ENCODE results near the gene DDX1.

Gene DDX1

DNA sequence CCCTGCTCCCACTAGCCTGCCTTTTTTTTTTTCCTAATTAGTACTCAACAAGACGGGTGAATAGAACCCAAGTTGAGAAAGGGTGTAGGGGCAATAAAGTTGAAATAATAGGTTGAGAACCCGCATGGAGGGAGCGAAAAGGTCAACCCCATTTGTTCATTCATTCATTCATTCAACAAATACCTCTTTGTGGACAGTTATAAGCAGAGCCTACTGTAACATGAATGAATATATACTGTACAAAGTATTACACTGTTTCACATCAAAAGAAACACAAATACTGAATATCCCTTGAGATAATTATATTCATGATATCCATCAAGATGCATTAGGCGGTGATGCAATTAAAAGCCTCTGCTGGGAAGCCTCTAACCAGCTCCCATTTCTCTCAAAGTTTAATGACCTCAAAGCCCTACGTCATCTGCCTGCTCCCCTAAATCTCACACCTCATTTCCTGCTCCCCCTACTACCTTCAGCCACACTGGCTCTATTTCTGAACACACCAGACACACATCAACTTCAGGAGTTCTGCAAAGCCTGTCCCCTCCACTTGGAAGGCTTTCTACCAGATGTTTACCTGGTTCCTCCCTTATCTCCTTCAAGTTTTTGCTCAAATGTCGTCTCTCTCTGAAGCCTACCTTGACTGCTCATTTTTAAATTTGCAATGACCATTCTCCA lies 29.2 kb upstream of the DDX1 start:
- no peak for DNase-seq (ENCODE audit: low read depth)

DNA sequence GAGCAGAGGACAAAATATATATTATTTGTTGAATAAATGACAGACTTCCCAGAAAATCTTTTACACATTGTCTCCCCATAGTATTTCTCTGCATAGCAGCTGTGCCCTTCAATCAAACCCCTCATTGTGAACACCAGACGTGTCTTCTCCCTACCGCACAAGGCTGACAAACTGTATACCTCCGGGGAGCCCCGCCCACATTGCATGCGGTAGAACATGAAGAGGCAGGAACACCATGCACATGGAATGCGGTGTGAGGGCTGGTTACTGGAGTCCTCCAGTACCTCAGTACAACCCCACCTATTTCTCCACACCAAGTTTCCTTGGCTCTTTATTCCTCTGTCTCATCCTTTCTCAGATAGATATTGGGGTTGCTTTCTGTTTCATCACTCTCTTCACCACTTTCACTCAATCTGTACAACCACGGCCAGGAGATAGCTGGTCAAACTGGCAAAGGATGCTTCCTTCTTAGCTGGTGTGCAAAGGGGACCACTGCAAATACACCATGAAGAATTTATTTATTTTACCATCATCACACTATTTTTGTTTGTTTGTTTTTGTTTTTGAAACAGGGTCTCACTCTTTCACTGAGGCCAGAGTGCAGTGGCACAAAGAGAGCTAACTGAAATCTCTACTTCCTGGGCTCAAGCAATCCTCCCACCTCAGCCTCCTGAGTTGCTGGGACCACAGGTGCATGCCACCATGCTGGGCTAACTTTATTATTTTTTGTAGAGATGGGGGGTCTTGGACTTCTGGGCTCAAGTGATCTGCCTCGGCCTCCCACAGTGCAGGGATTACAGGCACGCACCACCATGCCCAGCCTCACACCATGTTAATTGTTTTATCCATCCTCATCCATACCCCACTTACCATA lies 28.2 kb upstream of the DDX1 start:
- DNase-seq (ENCODE audit: low read depth), result no peak

DNA sequence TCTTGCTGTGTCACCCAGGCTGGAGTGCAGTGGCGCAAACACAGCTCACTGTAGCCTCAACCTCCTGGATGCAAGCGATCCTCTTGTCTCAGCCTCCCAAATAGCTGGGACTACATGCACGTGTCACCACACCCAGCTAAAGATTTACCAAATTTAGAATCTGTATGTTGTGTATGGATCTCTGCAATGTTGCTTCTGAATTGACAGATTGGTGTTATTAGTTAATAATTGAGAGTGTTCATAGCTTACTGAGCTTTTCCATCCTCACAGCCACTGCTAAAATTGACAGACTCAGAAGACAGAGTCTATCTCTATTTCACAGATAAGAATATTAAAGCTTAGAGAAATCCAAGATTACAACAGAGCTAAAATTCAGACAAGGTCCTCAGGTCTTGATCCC lies 26.3 kb upstream of the DDX1 start:
- DNase-seq (ENCODE audit: low read depth), result no peak

DNA sequence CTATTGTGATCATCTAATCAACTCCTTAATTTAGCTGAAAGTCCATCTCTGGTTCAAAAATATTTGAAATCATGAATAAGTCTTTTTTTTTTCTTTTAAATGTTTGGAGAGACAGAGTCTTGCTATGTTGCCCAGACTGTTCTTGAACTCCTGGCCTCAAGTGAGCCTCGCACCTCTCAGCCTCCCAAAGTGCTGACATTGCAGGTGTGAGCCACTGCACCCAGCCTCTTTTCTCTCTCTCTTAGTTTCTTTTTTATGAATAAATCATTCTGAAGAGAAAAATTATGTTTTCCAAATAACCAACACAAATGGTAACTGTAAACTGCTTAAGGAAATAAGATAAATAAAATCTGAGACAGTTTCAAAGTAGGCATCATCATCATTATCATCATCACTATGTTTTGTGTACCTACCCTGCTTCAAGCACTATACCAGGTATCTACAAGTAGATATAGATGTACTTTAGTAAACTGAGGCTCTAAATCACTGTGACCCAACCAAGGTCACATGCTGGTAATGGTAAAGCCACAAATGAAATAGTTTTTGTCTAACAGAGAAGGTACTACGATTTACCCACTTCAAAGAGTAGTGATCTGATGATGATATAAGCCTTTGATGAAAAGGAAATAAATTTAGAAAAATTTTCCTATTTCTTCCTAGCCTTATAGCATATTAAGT lies 25.5 kb upstream of the DDX1 start:
- no peak for DNase-seq (ENCODE audit: low read depth)

DNA sequence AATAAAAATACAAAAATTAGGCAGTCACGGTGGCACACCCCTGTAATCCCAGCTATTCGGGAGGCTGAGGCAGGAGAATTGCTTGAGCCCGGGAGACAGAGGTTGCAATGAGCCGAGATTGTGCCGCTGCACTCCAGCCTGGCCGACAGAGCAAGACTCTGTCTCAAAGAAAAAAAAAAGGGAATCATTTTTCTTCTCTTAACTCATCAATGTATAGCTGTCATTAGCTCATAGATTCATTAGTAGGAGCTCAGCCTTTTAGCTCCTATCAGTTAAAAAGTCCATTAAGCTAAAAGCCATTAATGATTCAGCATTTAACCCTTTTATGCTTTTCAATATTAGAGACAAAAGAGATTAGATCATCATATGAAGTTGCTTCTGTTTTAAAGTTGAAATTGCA lies 24.8 kb upstream of the DDX1 start:
- DNase-seq (ENCODE audit: low read depth), result no peak

DNA sequence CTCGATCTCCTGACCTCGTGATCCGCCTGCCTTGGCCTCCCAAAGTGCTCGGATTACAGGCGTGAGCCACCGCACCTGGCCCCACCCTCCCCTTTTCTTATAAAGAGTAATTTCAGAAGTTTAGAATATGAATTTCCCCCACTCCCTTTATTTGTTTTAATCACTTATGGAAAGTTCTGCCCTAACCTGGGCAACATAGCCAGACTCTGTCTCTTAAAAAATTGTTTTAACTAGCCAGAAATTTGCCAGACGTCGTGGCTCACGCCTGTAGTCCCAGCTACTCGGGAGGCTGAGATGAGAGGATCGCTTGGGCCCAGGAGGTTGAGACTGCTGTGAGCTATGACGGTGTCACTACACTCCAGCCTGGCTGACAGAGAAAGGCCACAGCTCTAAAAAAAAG lies 22.8 kb upstream of the DDX1 start:
- no peak for DNase-seq (ENCODE audit: low read depth)

DNA sequence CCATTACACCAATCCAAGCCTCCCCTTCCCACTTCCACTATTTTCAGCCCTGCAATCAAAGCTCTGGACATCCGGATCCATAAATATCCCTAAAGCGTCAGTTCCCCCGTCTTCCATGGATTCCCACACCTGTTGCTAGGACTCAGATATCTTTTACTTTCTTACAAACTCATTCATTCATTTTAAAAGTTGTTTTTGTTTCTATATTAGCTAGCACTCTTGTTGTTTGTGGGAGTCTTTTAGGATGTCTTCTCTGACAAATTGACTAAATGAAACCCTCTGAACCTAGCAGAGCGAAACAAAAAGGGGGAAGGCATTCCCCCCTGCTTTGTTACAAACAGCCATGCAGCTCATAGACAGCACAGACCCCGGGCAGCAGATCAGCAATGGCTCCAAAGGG lies 21.6 kb upstream of the DDX1 start:
- no peak for DNase-seq (ENCODE audit: low read depth)

DNA sequence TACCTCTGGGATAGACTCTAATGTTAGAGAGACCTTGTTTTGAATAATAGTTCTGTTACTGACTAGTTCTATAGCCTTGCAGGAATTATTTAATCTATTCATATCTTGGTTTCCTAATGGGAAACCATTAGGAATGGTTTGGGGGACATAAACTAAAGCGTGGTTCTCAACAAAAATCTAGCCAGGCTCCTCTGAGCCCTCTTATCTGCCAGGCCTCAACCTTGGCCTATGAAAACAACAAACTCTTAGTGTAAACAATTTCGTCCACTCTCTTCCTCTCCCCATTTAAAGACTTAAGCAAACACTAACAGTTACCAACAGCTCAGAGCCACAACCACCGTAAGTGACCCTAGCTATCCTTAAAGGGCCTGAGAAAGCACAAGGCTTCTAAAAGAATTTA lies 19.9 kb upstream of the DDX1 start:
- no peak for DNase-seq (ENCODE audit: low read depth)

DNA sequence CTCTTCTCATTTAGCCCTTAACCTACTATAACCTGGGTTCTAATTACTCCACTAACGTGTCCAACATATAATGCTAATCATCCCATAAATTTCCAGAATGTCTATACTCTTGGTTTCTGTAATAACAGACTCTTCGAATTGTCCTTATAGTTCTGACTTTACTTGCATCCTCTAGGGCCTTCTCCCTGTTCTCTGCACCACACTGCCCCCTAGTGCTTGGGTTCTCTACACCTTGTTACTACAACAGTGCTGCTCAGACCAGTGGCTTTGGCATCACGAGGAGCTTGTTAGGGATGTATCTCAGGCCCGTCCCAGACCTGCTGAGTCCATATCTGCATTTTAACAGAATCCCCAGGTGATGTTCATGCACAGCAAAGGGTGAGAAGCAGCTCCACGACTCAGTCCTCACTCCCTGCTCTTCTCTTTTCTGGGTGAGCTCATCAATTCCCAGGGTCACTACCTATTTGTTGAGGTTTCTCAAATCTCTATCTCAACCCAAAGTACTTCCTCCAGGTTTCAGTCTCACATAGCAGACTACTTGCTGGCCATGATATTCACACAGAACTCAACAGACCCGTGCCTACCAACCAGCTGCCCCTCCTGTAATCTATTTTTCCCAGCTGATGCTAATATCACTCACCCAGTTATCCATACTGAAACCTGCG lies 14.5 kb upstream of the DDX1 start:
- DNase-seq (ENCODE audit: low read depth), result peak; percentile 62

DNA sequence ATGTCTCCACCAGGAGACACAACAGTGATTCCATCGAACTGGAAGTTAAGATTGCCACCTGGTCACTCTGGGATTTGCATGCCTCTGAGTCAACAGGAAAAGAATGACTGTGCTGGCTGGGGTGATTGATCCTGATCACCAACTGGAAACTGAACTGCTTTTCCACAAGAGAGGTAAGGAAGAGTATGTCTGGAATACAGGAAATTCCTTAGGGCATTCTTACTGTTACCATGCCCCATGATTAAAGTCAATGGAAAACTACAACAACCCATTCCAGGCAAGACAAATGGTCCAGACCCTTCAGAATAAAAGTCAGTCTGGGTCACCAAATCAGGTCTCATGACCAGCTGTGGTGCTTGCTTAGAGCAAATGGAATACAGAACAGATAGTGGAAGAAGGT lies 12.0 kb upstream of the DDX1 start:
- no peak for DNase-seq (ENCODE audit: low read depth)

DNA sequence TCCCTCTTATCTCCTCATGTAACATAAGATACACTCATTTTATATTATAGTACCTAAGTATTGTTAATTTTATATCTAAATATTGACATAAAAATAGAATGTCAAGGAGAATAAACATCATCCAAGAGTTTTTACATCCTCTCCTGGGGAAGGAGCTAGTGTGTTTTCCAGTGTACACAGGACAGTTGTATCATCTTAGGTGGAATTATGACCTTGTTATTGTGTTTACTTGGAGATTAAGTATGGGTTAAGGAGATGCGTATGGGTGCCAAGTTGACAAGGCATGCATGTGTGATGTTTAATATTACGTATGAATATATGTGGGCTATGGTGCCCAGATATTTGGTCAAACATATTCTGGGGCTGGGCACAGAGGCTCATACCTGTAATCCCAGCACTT lies 11.2 kb upstream of the DDX1 start:
- DNase-seq (ENCODE audit: low read depth), result no peak

DNA sequence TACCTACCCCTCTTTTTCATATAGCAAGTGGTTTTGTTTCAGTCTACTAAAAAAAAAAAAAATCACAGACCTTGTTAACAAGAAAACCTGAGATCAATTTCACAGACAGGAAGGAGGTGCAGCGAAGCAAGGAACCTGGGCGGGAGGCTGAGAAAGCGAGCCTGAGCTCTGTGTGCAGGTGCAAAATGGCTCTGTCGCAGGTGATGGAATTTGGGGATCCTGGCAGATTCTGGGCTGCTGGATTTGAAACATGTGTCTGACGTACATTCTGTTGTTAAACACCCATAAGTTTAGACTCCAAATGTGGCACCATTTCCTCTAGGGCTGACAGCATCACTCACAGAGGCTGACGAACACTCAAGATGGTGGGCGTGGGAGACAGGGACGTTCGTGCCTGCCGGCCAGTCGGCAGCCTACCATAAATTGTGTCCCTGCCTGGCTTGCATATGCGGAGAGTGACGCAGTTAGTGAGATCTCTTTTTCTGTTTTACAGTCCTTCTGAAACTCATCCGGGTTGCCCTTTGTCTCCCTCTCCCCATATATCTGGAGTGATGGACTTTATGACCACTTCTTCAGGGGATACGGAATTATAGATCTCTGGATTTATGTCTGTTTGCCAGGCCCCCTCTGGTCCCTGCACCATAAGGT lies 8.8 kb upstream of the DDX1 start:
- DNase-seq (ENCODE audit: low read depth), result no peak

DNA sequence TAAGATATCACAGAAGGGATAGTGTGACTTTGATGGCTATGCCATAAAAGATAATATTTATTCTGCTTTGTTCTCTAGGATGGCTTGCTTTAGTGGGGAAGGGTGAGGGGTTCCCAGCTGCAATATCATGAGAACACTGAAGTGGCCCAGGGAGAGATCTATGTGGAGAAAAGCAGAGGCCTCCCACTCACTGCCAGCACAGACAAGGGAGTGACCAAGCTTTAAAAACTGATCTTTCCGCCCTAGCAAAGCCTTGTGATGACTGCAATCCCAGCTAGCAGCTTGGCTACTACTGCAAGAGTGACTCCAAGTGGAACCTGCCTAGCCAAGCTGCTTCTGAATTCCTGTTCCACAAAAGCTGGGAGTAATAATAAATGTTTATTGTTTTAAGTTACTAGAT lies 7.8 kb upstream of the DDX1 start:
- DNase-seq (ENCODE audit: low read depth), result no peak

DNA sequence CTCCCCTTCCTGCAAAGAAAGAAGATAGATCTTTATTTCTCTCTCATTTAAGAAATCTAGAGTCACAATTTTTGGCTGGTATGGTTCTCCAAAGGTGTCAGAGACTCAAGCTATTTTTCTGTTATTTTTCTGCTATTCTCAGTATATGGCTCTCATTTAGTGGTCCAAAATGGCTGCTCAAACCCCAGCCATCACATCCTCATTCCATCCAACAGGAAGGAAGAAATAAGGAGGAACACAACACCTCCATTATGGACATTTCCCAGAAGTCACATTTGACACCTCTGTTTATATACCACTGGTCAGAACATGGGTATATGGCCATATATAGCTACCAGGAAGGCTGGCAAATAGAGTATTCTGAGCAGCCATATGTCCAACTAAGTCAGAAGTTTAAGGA lies 7.4 kb upstream of the DDX1 start:
- DNase-seq (ENCODE audit: low read depth), result no peak

DNA sequence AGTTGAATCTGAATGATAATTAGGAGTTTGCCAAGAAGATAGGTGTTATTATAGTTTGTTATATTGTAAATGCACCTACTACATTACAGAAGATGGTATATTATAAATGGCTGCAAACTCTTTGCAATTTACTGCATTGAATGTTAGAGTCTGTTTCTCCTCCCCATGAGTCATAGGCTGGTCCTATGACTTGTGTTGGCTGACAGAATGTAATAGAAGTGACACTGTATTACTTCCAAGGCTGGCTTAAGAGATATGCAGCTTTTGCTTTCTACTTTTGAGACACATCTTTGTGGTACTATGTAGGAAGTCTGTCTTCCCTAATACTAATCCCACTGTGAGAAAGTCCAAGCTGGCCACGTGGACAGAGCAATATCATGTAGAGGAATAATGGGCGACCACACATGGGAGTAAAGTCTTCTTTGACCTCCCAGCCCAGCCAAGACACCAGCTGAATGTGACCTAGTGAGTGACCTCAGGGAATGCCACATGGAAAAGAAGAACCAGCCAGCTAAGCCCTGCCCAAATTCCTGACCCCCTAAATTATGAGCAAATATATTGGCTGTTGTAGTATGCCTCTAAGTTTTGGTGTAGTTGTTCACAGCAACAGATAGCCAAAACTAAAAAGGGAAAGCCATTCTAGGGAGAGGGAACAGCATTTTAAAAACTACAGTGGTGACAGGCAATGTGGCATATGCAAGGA lies 6.8 kb upstream of the DDX1 start:
- no peak for DNase-seq (ENCODE audit: low read depth)

DNA sequence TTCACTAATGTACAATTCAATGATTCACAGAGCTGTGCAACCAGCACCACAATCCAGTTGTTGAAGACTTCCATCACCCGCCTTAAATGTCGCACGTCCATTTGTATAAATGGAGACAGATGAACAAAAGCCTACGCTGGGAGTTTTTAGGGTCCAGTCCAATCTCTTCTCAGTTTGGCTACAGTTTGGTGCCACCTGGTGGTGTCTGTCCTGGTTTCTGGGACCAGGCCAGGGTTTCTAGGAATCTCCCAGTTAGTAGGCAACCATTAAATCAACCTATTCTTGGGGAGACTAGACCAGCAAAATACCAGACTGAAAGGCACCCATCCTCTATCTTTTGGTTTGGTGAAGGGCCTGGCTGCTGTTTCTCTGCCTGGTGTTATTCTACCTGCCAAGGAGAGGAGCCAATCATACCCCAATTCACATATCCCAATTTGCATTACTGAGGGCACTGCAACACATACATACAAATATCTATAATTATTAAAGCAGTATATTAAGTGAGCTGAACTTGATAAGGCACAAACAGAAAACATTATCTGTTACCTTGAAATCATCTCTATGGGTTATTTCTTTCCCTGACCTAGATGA lies 3.2 kb upstream of the DDX1 start:
- DNase-seq (ENCODE audit: low read depth), result no peak

DNA sequence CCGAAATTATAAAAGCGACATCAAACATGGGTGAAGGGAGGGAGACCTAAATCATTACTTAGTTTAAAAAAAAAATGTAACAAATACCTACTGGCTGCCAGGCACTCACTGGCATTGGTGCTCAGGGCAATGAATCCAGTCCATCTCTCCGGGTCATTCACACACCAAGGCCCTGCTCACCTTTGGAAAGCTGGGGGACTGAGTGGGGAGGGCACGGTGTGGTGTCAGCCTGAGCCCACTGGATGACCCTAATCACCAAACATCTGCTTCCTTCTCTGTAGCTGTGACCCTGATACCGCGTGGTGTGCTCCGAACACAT lies 336 bp upstream of the DDX1 start:
- no peak for DNase-seq (ENCODE audit: low read depth)

DNA sequence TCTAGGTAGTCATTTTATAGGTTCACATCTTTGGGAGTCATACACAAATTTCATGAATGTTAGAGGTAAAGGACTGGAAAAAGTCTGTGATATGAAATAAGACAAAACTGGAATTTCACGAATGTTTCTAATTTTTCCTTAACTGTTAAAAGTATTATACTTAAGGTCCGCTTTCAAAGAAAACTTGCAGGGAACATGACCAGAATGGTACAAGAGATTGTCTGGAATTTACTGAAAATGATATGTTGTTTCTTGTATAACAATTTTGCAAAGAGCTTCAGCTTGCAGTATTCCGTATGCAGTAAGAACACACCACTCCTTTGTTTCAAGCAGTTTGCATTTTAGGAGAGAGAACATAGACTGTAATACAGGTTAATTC lies 1.6 kb downstream of the DDX1 start:
- no peak for DNase-seq (ENCODE audit: low read depth)

DNA sequence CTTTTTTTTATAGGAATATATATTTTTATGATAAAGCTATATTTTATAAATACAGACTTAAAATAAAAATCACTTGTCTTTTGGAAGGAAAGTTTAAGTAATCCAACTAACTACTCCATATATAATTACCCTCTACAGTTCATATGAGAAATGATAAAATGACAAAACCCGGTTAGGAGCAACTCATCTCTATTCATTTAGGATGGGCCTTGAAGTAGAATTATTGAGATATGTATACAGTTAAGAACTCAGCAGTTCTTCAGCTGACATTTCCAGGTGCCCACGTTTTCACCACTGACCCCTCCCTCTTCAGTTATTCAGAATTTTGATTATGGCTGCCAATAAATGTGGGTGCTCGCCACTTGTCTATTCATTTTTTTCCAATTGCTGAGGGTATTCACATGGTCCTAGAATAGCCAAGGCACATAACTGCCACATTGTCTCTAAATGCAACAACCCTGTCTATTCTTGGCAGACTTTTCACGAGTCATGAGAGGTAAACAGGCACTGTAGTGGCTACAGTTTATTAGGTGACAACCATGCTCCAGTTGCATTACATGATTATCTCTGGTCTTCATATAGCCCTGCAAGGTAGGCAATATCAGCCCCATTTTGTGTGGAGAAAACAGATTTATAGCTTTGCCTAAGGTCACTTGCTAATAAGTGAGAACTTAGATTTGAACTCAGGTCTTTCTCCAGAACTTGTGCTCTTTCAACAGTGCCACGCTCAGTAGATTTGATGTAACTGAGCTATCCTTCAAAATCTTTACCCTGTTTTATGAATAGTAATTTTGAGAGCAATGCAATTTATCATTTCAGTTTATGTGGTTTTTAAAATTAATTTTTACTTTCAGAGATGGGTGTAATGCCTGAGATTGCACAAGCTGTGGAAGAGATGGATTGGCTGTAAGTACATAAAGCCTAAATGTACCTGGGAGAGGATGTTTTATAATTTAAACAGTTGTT lies 2.9 kb downstream of the DDX1 start:
- no peak for DNase-seq (ENCODE audit: low read depth)

DNA sequence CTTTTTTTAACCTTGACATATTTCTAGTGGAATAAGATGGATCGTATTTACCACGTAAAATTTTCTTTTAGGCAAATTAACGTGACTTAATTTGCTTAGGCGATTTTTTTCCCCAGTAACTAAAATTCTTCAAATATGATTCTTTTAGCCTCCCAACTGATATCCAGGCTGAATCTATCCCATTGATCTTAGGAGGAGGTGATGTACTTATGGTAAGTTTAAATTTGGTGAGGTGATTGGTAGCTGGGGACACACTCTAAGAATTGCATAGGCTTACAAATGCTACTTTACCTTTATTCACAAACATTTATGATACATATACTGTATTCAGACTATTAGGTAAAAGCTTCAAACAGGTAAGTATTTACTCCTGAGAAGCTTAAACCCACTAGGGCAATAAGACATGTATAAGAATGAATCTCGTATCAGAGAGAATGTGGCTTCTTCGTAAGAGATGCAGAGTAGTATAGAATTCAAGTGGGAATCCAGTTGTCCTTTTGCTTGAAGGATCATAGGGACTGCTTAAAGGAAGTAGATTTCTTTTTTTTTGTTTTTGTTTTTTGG lies 3.8 kb downstream of the DDX1 start:
- DNase-seq (ENCODE audit: low read depth), result no peak

All from stimulated activated CD8-positive, alpha-beta memory T cell treated with anti-CD3 and anti-CD28 coated beads, Interleukin-12 subunit alpha, Interleukin-12 subunit beta, amount 100 ng/mL, for 4 hours (primary cell).